Peyer's patch (tissue), 4 donors: ENCODE results near the gene APOBEC2. TPM values are rescaled to one million over a fixed set of nuclear protein-coding genes. Genes with fewer than 3 reads are reported as not detected.

ENCODE experiments used
- DNase-seq, 3 donors: peaks; one replicate each; pipeline ENCODE4 v3.0.0-alpha.2; 2017 to 2019
- H3K27ac ChIP-seq, 4 donors: fragments of 200-600 bp; sonication (generic); one replicate each; pipeline ENCODE4 v1.5.1; 2016 to 2019
- H3K27me3 ChIP-seq, 2 donors: fragments of 200-600 bp; sonication (generic); one replicate each; pipeline ENCODE4 v1.5.1; 2019
- H3K36me3 ChIP-seq, 3 donors: fragments of 200-600 bp; sonication (generic); one replicate each; pipeline ENCODE4 v1.5.1; 2016 to 2019
- H3K4me1 ChIP-seq, 4 donors: fragments of 200-600 bp; sonication (generic); one replicate each; pipeline ENCODE4 v1.5.1; 2016 to 2019
- H3K4me3 ChIP-seq, 4 donors: fragments of 200-600 bp; sonication (generic); 1 replicate in 3 of 4; 2 replicates in 1 of 4; pipeline ENCODE4 v1.5.1; 2016 to 2019; ENCODE audit warnings: mild to moderate bottlenecking in 1 of 4
- H3K9me3 ChIP-seq, 4 donors: fragments of 200-600 bp; sonication (generic); one replicate each; pipeline ENCODE4 v1.5.1; 2016 to 2019; ENCODE audit warnings: mild to moderate bottlenecking in 1 of 4
- CTCF ChIP-seq, 6 experiments: fragments of 450-650 bp in 4 of 6; fragments of 200-600 bp in 2 of 6; sonication (generic) in 1 of 6; IDR thresholded peaks; one replicate each; pipeline ENCODE4 v1.5.1; 2017 to 2019; ENCODE audit warnings: antibody characterized with exemption in 6 of 6, mild to moderate bottlenecking in 3 of 6, moderate library complexity in 1 of 6
- POLR2A ChIP-seq, 2 donors: fragments of 450-650 bp; IDR thresholded peaks; one replicate each; pipeline ENCODE4 v1.5.1; 2017; ENCODE audit warnings: antibody characterized with exemption in 2 of 2, mild to moderate bottlenecking in 2 of 2, moderate library complexity in 2 of 2
- total RNA-seq, 4 donors: library from RNA; depleted of rRNA; stranded (reverse); fragments of >200 nt; gene quantifications; one replicate each; pipeline ENCODE4 v1.1.0, GENCODE V29; 2016

The APOBEC2 gene
- total RNA-seq, 4 donors from 2014 or later = 1.1 TPM; not detected in 3

- Histone ChIP-seq H3K9me3 (no peaks in the 10 kb centered on the region), H3K4me3 (peak overlapping the region in 3 of 4 donors; percentile 0 to 53 (median 46)), H3K4me1 (peaks cover 0 to 30% (median 2%) of the 10 kb centered on the region in 4 donors), H3K27ac (peak overlapping the region in 2 of 4 donors; percentile 79 to 88), H3K27me3 (no peaks in the 10 kb centered on the region), H3K36me3 (peaks cover 0 to 5% (median 0%) of the 10 kb centered on the region in 3 donors)
- DNase-seq = no peak
- no peak for TF ChIP-seq CTCF (IDR thresholded peaks at IDR 0.05)
- TF ChIP-seq POLR2A (IDR thresholded peaks at IDR 0.05) = no peak
Measured at GRCh38 chr6:41038205-41038604, 14.8 kb upstream of the APOBEC2 start.

- TF ChIP-seq CTCF (IDR thresholded peaks at IDR 0.05) (peak in 5 of 6 experiments; percentile 23 to 94 (median 85)), POLR2A (IDR thresholded peaks at IDR 0.05) (peak; percentile 37 to 71)
- Histone ChIP-seq H3K4me1 (peaks cover 0 to 30% (median 2%) of the 10 kb centered on the region in 4 donors), H3K4me3 (peak within 1 kb of the TSS in 3 of 4 donors; percentile 0 to 53 (median 46)), H3K36me3 (peaks cover 0 to 5% (median 0%) of the 10 kb centered on the region in 3 donors), H3K9me3 (no peaks in the 10 kb centered on the region), H3K27me3 (no peaks in the 10 kb centered on the region), H3K27ac (peak within 1 kb of the TSS in 3 of 4 donors; percentile 69 to 88 (median 79))
- peak; percentile 27 to 87 (median 83) for DNase-seq
Measured at GRCh38 chr6:41039060-41039998, 13.7 kb upstream of the APOBEC2 start, which contains the start of gene UNC5CL. Gene UNC5CL, minus strand, starts transcription at chr6:41039221. Its CDS starts 4,147 bp downstream, at chr6:41035074.

GRCh38 chr6:41040101-41040939, 12.7 kb upstream of the APOBEC2 start:
- Histone ChIP-seq H3K36me3 (no peaks in the 10 kb centered on the region), H3K4me1 (peaks cover 0 to 30% (median 2%) of the 10 kb centered on the region in 4 donors)
- peak in 2 of 3 donors; percentile 82 to 87 for DNase-seq

GRCh38 chr6:41040940-41041536, 12.0 kb upstream of the APOBEC2 start:
- no peaks in the 10 kb centered on the region for H3K36me3 ChIP-seq
- DNase-seq = no peak
- H3K27ac ChIP-seq = peak overlapping the region in 3 of 4 donors; percentile 69 to 88 (median 79)
- peaks cover 0 to 30% (median 2%) of the 10 kb centered on the region in 4 donors for H3K4me1 ChIP-seq
- H3K9me3 ChIP-seq = no peaks in the 10 kb centered on the region
- TF ChIP-seq POLR2A (IDR thresholded peaks at IDR 0.05) (peak in 1 of 2 donors; percentile 2), CTCF (IDR thresholded peaks at IDR 0.05) (no peak)
- H3K27me3 ChIP-seq = no peaks in the 10 kb centered on the region
- no peak overlapping the region for H3K4me3 ChIP-seq

More at GRCh38 chr6:41040101-41040939, 12.7 kb upstream of the APOBEC2 start:
- TF ChIP-seq CTCF (IDR thresholded peaks at IDR 0.05) (no peak), POLR2A (IDR thresholded peaks at IDR 0.05) (no peak)
- Histone ChIP-seq H3K27me3 (no peaks in the 10 kb centered on the region), H3K9me3 (no peaks in the 10 kb centered on the region), H3K4me3 (peak overlapping the region in 2 of 4 donors; percentile 18 to 22), H3K27ac (peak overlapping the region in 3 of 4 donors; percentile 69 to 88 (median 79))
